T-cell (primary cell): ENCODE measurements around the gene PARD3. TPM values are rescaled to one million over a fixed set of nuclear protein-coding genes. Genes with fewer than 3 reads are reported as not detected.
A peak's percentile ranks its signal among the peaks of the same experiment; 100 is the strongest.

Experiments
- ATAC-seq, 4 experiments: fragments of 200-7000 bp in 3 of 4; fragments of 150-1000 bp in 1 of 4; cut with Tn5 transposase; replicated peaks in 1 of 4; 1 replicate in 3 of 4; 2 replicates in 1 of 4; pipeline ENCODE4 v1.10.0; 2021; ENCODE audit warnings: moderate library complexity in 3 of 4, mild to moderate bottlenecking in 2 of 4, moderate number of reproducible peaks in 1 of 4
- CTCF ChIA-PET, 2 donors: fragments of 300-600 bp; sonication (Branson Sonifier 250); formaldehyde crosslinking; loops; one replicate each; lab custom pipeline; 2022; ENCODE audit warnings: antibody characterized with exemption in 2 of 2; lab: Charles Lee
- POLR2A ChIA-PET, 2 donors: fragments of 300-600 bp; sonication (Branson Sonifier 250); formaldehyde crosslinking; loops; one replicate each; lab custom pipeline; 2022; ENCODE audit warnings: antibody characterized with exemption in 2 of 2; lab: Charles Lee
- DNase-seq, 35 experiments: peaks; one replicate each; pipeline versions ENCODE4 v3.0.0 to v3.0.0-alpha.2; 2013 to 2023
- H3K27ac ChIP-seq: one replicate; pipeline ENCODE4 v1.5.1; 2013; ENCODE audit warnings: low read length
- H3K27me3 ChIP-seq, 2 experiments: replicated peaks in 1 of 2; 1 replicate in 1 of 2; 2 replicates in 1 of 2; pipeline versions ENCODE4 v1.6.1 to v1.7.0; 2013; ENCODE audit warnings: low read length in 1 of 2, mixed read lengths in 1 of 2; ENCODE audit not compliant: control insufficient read depth in 2 of 2, insufficient read depth in 2 of 2; ENCODE audit errors: extremely low read depth in 1 of 2
- H3K36me3 ChIP-seq, 2 donors: 1 replicate in 1 of 2; 2 replicates in 1 of 2; pipeline versions ENCODE4 v1.6.1 to v1.7.0; 2013; ENCODE audit warnings: low read length in 1 of 2; ENCODE audit not compliant: control insufficient read depth in 2 of 2, insufficient read depth in 1 of 2; ENCODE audit errors: extremely low read depth in 1 of 2
- H3K4me1 ChIP-seq, 2 experiments: 1 replicate in 1 of 2; 2 replicates in 1 of 2; pipeline versions ENCODE4 v1.6.1 to v1.7.0; 2013; ENCODE audit warnings: low read length in 2 of 2, mixed read lengths in 1 of 2; ENCODE audit not compliant: insufficient read depth in 2 of 2, control insufficient read depth in 1 of 2; ENCODE audit errors: extremely low read depth in 1 of 2
- H3K4me3 ChIP-seq, 2 donors: 1 replicate in 1 of 2; 2 replicates in 1 of 2; pipeline versions ENCODE4 v1.5.1 to v1.7.0; 2013; ENCODE audit warnings: mild to moderate bottlenecking in 2 of 2, low read length in 1 of 2, moderate library complexity in 1 of 2; ENCODE audit not compliant: control insufficient read depth in 1 of 2; ENCODE audit errors: extremely low read depth in 1 of 2
- H3K9me3 ChIP-seq: 2 replicates; pipeline ENCODE4 v1.7.0; 2013
- H3K27ac Mint-ChIP-seq, 2 donors: one replicate each; pipeline ENCODE4 v1.8.0; 2020 to 2021; ENCODE audit warnings: mild to moderate bottlenecking in 2 of 2, mixed read lengths in 2 of 2
- H3K27me3 Mint-ChIP-seq, 2 donors: one replicate each; pipeline ENCODE4 v1.8.0; 2021 to 2022; ENCODE audit warnings: mixed read lengths in 2 of 2
- H3K36me3 Mint-ChIP-seq: one replicate; pipeline ENCODE4 v1.8.0; 2021; ENCODE audit warnings: mixed read lengths
- H3K4me1 Mint-ChIP-seq, 3 donors: one replicate each; pipeline ENCODE4 v1.8.0; 2020 to 2022; ENCODE audit warnings: mixed read lengths in 3 of 3, mild to moderate bottlenecking in 1 of 3
- H3K4me3 Mint-ChIP-seq, 3 donors: one replicate each; pipeline ENCODE4 v1.8.0; 2020 to 2022; ENCODE audit warnings: mild to moderate bottlenecking in 3 of 3, mixed read lengths in 3 of 3, moderate library complexity in 3 of 3
- H3K9me3 Mint-ChIP-seq, 3 donors: one replicate each; pipeline ENCODE4 v1.8.0; 2020 to 2022; ENCODE audit warnings: mixed read lengths in 3 of 3
- WGBS: methylation state at CpG from one replicate; pipeline ENCODE4 v1.1.5; 2013; ENCODE audit warnings: missing lambda C conversion rate; ENCODE audit not compliant: insufficient coverage; 5-methylcytosine and 5-hydroxymethylcytosine counted together
- total RNA-seq, 35 experiments: library from RNA in 6 of 35; stranded (reverse) in 6 of 35; fragments of 120-200 nt in 1 of 35; gene quantifications; one replicate each; pipeline versions ENCODE4 v1.2.1 to v1.2.4 and lab custom pipeline; 2013 to 2026

Gene PARD3
- total RNA-seq, 5 donors from 2014 or later (not counting 1 experiment from before 2014, with no cell fraction given): 0.36 to 0.92 (median 0.65) TPM

- H3K27me3 Mint-ChIP-seq: peaks cover 2 to 3% of the 10 kb centered on the region in 2 donors
These were observed 140.9 kb downstream of the PARD3 start for GRCh38 chr10:34674176-34674575.

DNA sequence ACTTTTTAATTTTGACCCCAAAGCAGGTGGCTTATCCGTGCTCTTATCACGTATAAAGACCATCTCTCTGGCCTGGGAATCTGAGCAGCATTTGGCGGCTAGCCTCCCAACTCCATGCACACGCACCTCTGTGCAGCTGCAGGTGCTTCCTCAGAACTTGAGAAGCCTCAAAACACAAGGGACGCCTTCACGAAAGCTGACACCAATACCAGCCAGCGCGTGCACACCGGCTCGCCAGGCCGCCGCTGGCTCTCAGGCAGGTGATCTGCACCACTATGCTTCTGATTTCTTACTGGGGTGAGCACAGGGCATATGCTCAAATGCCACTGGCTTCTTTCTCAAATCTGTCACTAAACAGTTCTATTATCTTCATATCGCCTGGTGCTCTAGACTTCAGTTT is 145.0 kb downstream of the PARD3 start:
- H3K4me1 Mint-ChIP-seq: no peaks in the 10 kb centered on the region
- POLR2A ChIA-PET: no interaction called here
- WGBS: 72% methylated on average over 13 of the region's 13 CpGs

More at GRCh38 chr10:34674176-34674575, 140.9 kb downstream of the PARD3 start:
- no peaks in the 10 kb centered on the region for H3K36me3 Mint-ChIP-seq
- H3K4me1 Mint-ChIP-seq: no peaks in the 10 kb centered on the region
- peaks cover 0 to 3% of the 10 kb centered on the region in 2 experiments for H3K27me3 ChIP-seq
- no peak overlapping the region for H3K27ac ChIP-seq
- no peaks in the 10 kb centered on the region for H3K9me3 ChIP-seq
- no peaks in the 10 kb centered on the region for H3K9me3 Mint-ChIP-seq
- 97% methylated on average over 3 of the region's 8 CpGs for WGBS
- H3K36me3 ChIP-seq: no peaks in the 10 kb centered on the region
- H3K4me3 Mint-ChIP-seq: no peak overlapping the region
- no peak overlapping the region for H3K27ac Mint-ChIP-seq
- ChIA-PET CTCF (no interaction called here), POLR2A (no interaction called here)
- no peaks in the 10 kb centered on the region for H3K4me1 ChIP-seq
- H3K4me3 ChIP-seq: no peak overlapping the region
- ATAC-seq (no peak), DNase-seq (no peak)

DNA sequence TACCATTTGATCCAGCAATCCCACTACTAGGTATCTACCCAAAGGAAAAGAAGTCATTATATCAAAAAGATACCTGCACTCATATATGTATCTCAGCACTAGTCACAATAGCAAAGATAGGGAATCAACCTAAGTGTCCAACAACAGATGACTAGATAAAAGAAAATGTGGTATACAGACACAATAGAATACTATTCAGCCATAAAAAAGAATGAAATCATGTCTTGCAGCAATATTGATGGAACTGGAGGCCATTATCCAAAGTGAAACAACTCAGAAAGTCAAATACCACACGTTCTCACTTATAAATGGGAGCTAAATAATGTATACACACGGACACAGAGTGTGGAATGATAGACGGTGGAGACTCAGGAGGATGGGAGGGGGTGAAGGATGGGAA is 146.0 kb downstream of the PARD3 start:
- Mint-ChIP-seq H3K4me3 (no peak overlapping the region), H3K27me3 (peaks cover 2 to 7% of the 10 kb centered on the region in 2 donors), H3K9me3 (no peaks in the 10 kb centered on the region), H3K36me3 (no peaks in the 10 kb centered on the region), H3K4me1 (no peaks in the 10 kb centered on the region), H3K27ac (no peak overlapping the region)
- H3K27ac ChIP-seq: no peak overlapping the region
- no peak overlapping the region for H3K4me3 ChIP-seq
- ChIA-PET POLR2A (no interaction called here), CTCF (no interaction called here)
- H3K27me3 ChIP-seq: no peaks in the 10 kb centered on the region
- no peak for ATAC-seq
- H3K36me3 ChIP-seq: no peaks in the 10 kb centered on the region
- no CpG with 5 or more reads among the region's 3 CpGs for WGBS
- no peaks in the 10 kb centered on the region for H3K4me1 ChIP-seq
- no peaks in the 10 kb centered on the region for H3K9me3 ChIP-seq
- no peak for DNase-seq

More for the DNA sequence above, 145.0 kb downstream of the PARD3 start:
- no peaks in the 10 kb centered on the region for H3K9me3 Mint-ChIP-seq
- Histone ChIP-seq H3K36me3 (no peaks in the 10 kb centered on the region), H3K27ac (no peak overlapping the region), H3K4me3 (no peak overlapping the region), H3K27me3 (no peaks in the 10 kb centered on the region), H3K4me1 (no peaks in the 10 kb centered on the region), H3K9me3 (no peaks in the 10 kb centered on the region)
- no peak overlapping the region for H3K27ac Mint-ChIP-seq
- H3K27me3 Mint-ChIP-seq: peaks cover 2 to 7% of the 10 kb centered on the region in 2 donors
- ATAC-seq: no peak
- CTCF ChIA-PET: no interaction called here
- no peak for DNase-seq
- H3K36me3 Mint-ChIP-seq: no peaks in the 10 kb centered on the region
- H3K4me3 Mint-ChIP-seq: no peak overlapping the region

DNA sequence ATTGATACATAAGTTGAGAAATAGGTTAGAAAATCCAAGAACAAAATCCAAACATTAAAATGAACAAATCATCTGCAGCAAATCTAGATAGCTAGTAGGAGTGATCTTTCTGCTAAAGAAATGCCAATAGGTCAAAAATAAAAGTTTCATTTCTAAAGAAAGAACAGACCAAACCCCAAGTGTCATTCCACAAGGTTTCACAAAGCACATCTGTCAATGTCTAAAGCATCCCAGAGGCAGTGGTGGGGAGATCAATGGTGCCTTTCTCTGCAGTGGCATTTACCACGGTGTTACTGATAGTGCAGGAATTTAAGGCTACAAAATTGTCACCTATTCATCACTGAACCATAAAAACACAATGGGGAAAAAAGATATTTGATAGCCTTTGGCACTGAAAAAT is 147.9 kb downstream of the PARD3 start:
- ATAC-seq (no peak), DNase-seq (no peak)
- Histone ChIP-seq H3K27ac (no peak overlapping the region), H3K9me3 (no peaks in the 10 kb centered on the region), H3K4me3 (no peak overlapping the region), H3K27me3 (peaks cover 0 to 4% of the 10 kb centered on the region in 2 experiments), H3K4me1 (no peaks in the 10 kb centered on the region), H3K36me3 (no peaks in the 10 kb centered on the region)
- Mint-ChIP-seq H3K27ac (no peak overlapping the region), H3K4me3 (no peak overlapping the region), H3K36me3 (no peaks in the 10 kb centered on the region), H3K4me1 (no peaks in the 10 kb centered on the region), H3K9me3 (no peaks in the 10 kb centered on the region), H3K27me3 (peaks cover 2 to 3% of the 10 kb centered on the region in 2 donors)
- ChIA-PET POLR2A (no interaction called here), CTCF (no interaction called here)
- no CpG with 5 or more reads among the region's 1 CpG for WGBS

GRCh38 chr10:34666008-34666704 is 148.9 kb downstream of the PARD3 start:
- no peaks in the 10 kb centered on the region for H3K36me3 Mint-ChIP-seq
- H3K27ac Mint-ChIP-seq: no peak overlapping the region
- no peak overlapping the region for H3K4me3 Mint-ChIP-seq
- Histone ChIP-seq H3K4me1 (no peaks in the 10 kb centered on the region), H3K36me3 (no peaks in the 10 kb centered on the region), H3K4me3 (no peak overlapping the region), H3K9me3 (no peaks in the 10 kb centered on the region), H3K27ac (no peak overlapping the region), H3K27me3 (peaks cover 0 to 4% of the 10 kb centered on the region in 2 experiments)
- no peaks in the 10 kb centered on the region for H3K9me3 Mint-ChIP-seq
- DNase-seq: peak in 1 of 35 experiments; percentile 5
- H3K27me3 Mint-ChIP-seq: peaks cover 2 to 3% of the 10 kb centered on the region in 2 donors
- ChIA-PET CTCF (no interaction called here), POLR2A (no interaction called here)
- 40% methylated on average over 4 of the region's 6 CpGs for WGBS
- H3K4me1 Mint-ChIP-seq: no peaks in the 10 kb centered on the region
- ATAC-seq: no peak

DNA sequence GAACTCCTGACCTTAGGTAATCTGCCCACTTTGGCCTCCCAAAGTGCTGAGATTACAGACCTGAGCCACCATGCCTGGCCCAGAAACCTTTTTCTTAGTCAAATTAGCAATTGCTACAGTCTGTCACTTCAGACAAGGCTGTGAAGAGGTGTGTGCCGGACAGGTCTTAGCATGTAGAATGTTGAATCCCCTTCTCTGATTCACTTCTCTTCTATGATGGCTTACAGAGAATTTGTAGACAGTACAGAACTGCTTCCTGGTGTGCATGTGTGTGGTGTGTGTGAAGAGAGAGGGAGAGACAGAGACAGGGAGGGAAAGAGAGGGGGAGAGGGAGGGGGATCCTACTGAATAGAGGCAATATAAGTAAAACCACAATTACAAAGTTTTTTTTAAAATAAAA is 150.4 kb downstream of the PARD3 start:
- Histone ChIP-seq H3K9me3 (no peaks in the 10 kb centered on the region), H3K4me1 (no peaks in the 10 kb centered on the region), H3K4me3 (no peak overlapping the region), H3K27ac (no peak overlapping the region), H3K27me3 (peaks cover 0 to 4% of the 10 kb centered on the region in 2 experiments), H3K36me3 (no peaks in the 10 kb centered on the region)
- no peaks in the 10 kb centered on the region for H3K4me1 Mint-ChIP-seq
- H3K9me3 Mint-ChIP-seq: no peaks in the 10 kb centered on the region
- no CpG with 5 or more reads among the region's 1 CpG for WGBS
- H3K27ac Mint-ChIP-seq: no peak overlapping the region
- H3K36me3 Mint-ChIP-seq: no peaks in the 10 kb centered on the region
- POLR2A ChIA-PET: no interaction called here
- DNase-seq (no peak), ATAC-seq (no peak)
- CTCF ChIA-PET: no interaction called here
- H3K4me3 Mint-ChIP-seq: no peak overlapping the region
- H3K27me3 Mint-ChIP-seq: peaks cover 3 to 6% of the 10 kb centered on the region in 2 donors
